LNCaP clone FGC (cell line): ENCODE data around the gene JAGN1.
"Not testable (repeated sequence)": the region's sequence is repeated elsewhere in the genome, so short reads cannot be mapped to it uniquely, and the experiment has no call there.

Experiments
- DNase-seq: peaks from one replicate; pipeline ENCODE4 v3.0.0-alpha.2; 2011; ENCODE audit warnings: low read depth
- H3K4me3 ChIP-seq: 2 replicates; pipeline ENCODE4 v1.5.1; 2011; ENCODE audit warnings: mild to moderate bottlenecking, low read depth, low read length, control low read depth
- CTCF ChIP-seq: IDR thresholded peaks from 2 replicates; pipeline ENCODE4 v1.5.1; 2012; ENCODE audit warnings: mild to moderate bottlenecking; ENCODE audit not compliant: control insufficient read depth, insufficient read depth; ENCODE audit errors: extremely low read depth

The JAGN1 gene

GRCh38 chr3:9852528-9852927 lies 37.9 kb upstream of the JAGN1 start:
- H3K4me3 ChIP-seq = no peak overlapping the region
- no peak for TF ChIP-seq CTCF
- DNase-seq = no peak

GRCh38 chr3:9854291-9854940 lies 36.0 kb upstream of the JAGN1 start:
- not testable (repeated sequence) for DNase-seq, H3K4me3 ChIP-seq

GRCh38 chr3:9855594-9855993 lies 34.8 kb upstream of the JAGN1 start:
- DNase-seq = no peak
- no peak for TF ChIP-seq CTCF
- H3K4me3 ChIP-seq = no peak overlapping the region

DNA sequence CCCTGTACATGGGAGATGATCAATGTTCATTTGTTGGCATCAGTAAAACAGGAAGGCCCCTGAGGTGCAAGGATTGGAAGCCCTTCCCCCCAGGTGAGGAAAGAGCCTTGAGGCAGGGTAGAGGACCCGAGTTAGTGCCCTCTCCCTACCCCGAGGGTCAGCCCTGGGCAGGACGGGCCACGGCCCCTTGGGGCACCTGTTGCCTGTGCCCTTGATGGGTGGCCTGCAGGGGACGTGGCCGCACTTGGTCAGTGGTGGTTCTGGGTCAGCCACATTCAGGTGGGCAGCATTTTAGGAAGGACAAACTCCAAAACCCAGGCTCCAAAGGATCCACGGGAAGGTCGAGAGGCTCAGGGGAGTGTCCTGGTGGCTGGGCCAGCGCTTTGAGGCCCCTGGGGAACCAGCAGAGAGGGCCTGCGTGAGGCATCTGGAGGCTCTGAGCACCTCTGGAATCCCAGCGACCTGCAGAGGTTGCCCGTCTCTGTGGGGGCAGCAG lies 30.8 kb upstream of the JAGN1 start:
- TF ChIP-seq CTCF = no peak
- H3K4me3 ChIP-seq = no peak overlapping the region
- DNase-seq = no peak

DNA sequence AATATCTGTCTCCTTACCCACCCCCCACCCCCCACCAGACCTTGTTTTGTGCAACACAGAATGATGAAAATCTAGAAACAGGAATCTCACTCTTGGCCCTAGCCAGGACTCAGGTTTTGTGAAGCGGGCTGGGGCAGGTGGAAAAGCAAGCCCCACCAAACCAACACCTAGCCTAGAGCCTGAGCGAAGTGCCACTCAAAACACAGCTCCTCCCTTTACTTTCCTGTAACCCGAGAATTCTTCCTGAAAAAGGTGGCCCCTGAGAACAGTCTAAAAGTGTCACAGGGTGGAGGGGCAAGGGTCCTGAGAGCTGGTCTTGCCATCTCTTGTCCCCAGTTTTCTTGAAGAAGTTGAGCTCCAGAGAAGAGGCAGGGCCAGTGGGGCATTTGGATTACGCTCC lies 29.2 kb upstream of the JAGN1 start:
- no peak for TF ChIP-seq CTCF
- DNase-seq = no peak

GRCh38 chr3:9861626-9862130 lies 28.7 kb upstream of the JAGN1 start:
- no peak for DNase-seq
- TF ChIP-seq CTCF = no peak
- no peak overlapping the region for H3K4me3 ChIP-seq

More for the DNA sequence above, 29.2 kb upstream of the JAGN1 start:
- H3K4me3 ChIP-seq = no peak overlapping the region

GRCh38 chr3:9862391-9863057 lies 27.9 kb upstream of the JAGN1 start:
- no peak overlapping the region for H3K4me3 ChIP-seq
- no peak for TF ChIP-seq CTCF
- no peak for DNase-seq
